Measurements from ENCODE around the gene PLCG1.

Gene PLCG1

DNA sequence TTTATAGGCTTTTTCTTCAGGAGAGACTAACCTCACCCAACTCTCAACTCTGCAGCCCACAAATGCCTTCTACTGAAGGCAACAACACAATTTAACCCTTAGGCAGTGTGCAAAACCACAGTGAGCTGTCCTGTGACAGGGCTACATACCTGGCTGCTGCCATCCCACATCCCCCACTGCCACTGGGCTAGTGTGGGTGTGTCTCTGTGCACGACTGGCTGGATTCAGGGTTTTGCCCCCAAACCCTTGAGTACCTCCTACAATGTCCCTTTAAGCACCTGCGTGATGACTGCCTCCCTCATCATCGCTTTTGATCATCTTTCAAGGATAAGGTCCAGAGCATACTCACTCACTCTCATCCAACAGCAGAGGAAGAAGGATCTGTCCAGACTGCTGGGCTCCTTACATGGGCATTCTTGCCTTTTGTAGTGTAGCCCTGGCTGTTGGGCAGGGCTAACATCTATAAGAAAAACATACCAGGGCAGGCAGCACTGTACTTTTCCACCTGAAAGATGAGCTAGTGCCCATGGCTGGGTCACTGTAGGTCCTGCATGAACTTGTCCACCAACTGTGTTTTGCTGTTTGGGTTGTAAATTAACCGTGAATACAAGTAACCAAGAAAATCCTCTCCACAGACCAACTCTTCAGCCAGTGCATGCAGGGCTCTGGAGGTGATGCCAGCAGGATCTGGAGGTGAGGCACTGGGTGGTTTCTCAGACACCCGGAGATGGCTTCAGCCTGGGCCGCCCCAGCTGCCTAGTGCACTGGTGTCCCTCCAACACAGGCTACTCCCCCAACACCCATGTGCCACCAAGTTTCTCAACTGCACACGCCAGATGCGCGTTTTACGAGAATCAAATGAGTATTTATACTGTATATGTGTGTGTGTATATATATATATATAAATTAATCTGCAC lies 45.2 kb downstream of the PLCG1 start:
- DNase-seq (ENCODE audit: insufficient read length, low spot score): no peak

DNA sequence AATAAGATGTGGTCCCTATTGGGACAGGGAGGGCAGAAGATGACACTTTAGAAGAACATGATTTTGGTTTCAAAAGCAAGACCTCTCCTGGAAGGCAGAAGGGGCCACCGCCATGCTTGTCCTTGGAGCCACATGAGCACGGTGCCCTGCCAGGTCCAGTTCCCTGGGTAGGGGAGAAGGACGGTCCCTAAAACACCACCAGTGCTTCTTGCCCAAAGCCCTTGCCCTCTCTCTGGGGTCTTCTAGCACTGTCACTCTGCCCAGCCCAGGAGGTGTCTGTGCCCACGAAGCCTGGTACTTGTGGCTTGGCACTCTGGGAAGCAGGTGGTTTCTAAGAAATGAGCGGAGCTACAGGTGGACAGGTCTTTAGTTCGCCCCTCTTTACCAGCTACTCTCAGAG lies 46.0 kb downstream of the PLCG1 start:
- DNase-seq (ENCODE audit: insufficient read length, low spot score) (no peak), FAIRE-seq (no peak)
- TF ChIP-seq TAF1 (IDR thresholded peaks at IDR 0.05; ENCODE audit: low read depth, low read length) (no peak), POU2F2 (IDR thresholded peaks at IDR 0.05; ENCODE audit: low read depth, low read length) (no peak), PAX5 (IDR thresholded peaks at IDR 0.05; ENCODE audit: insufficient read depth, low read length, severe bottlenecking) (no peak)

More for the DNA sequence above, 45.2 kb downstream of the PLCG1 start:
- FAIRE-seq: no peak
- no peak for TF ChIP-seq TAF1 (IDR thresholded peaks at IDR 0.05; ENCODE audit: low read depth, low read length)
- no peak for TF ChIP-seq SPI1 (IDR thresholded peaks at IDR 0.05; ENCODE audit: low read depth, low read length)
- no peak for TF ChIP-seq PAX5 (IDR thresholded peaks at IDR 0.05; ENCODE audit: insufficient read depth, low read length, severe bottlenecking)
- no peak for TF ChIP-seq POLR2A (IDR thresholded peaks at IDR 0.05; ENCODE audit: low read depth, low read length)
- TF ChIP-seq POU2F2 (IDR thresholded peaks at IDR 0.05; ENCODE audit: low read depth, low read length): no peak

DNA sequence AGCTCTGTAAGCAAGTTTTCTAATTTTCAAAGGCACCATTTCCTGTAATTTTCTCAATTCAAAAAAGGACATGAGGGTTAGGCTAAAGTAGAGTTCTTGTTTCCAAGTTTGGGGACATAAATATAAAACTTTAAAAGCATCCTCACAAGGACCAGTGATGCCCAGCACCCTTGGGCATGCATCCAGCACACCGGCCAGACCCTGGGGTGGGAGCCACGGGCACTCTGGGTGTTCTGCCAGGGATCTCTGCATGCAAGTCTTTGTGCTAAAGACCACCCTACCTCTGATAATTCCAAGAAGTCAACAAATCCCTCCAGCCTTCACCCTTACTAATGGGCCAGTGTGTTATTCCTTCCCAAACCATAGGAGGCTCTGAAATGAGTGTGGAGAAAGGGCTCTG lies 46.5 kb downstream of the PLCG1 start:
- DNase-seq (ENCODE audit: insufficient read length, low spot score) (no peak), FAIRE-seq (no peak)
- TF ChIP-seq TAF1 (IDR thresholded peaks at IDR 0.05; ENCODE audit: low read depth, low read length) (no peak), POLR2A (IDR thresholded peaks at IDR 0.05; ENCODE audit: low read depth, low read length) (no peak), POLR2AphosphoS5 (IDR thresholded peaks at IDR 0.05; ENCODE audit: low read depth, low read length) (no peak), PAX5 (IDR thresholded peaks at IDR 0.05; ENCODE audit: insufficient read depth, low read length, severe bottlenecking) (no peak), SPI1 (IDR thresholded peaks at IDR 0.05; ENCODE audit: low read depth, low read length) (no peak), POU2F2 (IDR thresholded peaks at IDR 0.05; ENCODE audit: low read depth, low read length) (no peak)

GRCh38 chr20:41185013-41185757 lies 47.8 kb downstream of the PLCG1 start:
- DNase-seq (ENCODE audit: insufficient read length, low spot score) (no peak), FAIRE-seq (no peak)
- TF ChIP-seq POLR2AphosphoS5 (IDR thresholded peaks at IDR 0.05; ENCODE audit: low read depth, low read length) (no peak), POU2F2 (IDR thresholded peaks at IDR 0.05; ENCODE audit: low read depth, low read length) (no peak)

DNA sequence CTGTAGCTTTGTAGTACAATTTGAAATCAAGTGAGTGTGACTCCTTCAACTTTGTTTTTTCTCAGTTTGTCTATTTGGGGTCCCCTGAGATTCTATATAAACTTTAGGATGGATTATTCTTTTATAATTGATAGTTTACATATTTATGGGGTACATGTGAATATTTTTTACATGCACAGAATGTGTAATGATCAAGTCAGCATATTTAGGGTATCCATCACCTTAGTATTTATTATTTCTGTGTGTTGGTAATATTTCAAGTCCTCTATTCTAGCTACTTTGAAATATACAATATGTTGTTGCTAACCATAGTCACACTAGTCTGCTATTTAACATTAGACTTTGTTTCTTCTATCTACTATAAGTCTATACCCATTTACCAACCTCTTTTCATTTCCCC lies 50.3 kb downstream of the PLCG1 start:
- FAIRE-seq: no peak
- TF ChIP-seq PAX5 (IDR thresholded peaks at IDR 0.05; ENCODE audit: insufficient read depth, low read length, severe bottlenecking) (no peak), POLR2A (IDR thresholded peaks at IDR 0.05; ENCODE audit: low read depth, low read length) (no peak), TAF1 (IDR thresholded peaks at IDR 0.05; ENCODE audit: low read depth, low read length) (no peak), POU2F2 (IDR thresholded peaks at IDR 0.05; ENCODE audit: low read depth, low read length) (no peak), SPI1 (IDR thresholded peaks at IDR 0.05; ENCODE audit: low read depth, low read length) (no peak), POLR2AphosphoS5 (IDR thresholded peaks at IDR 0.05; ENCODE audit: low read depth, low read length) (no peak)
- no peak for DNase-seq (ENCODE audit: insufficient read length, low spot score)

DNA sequence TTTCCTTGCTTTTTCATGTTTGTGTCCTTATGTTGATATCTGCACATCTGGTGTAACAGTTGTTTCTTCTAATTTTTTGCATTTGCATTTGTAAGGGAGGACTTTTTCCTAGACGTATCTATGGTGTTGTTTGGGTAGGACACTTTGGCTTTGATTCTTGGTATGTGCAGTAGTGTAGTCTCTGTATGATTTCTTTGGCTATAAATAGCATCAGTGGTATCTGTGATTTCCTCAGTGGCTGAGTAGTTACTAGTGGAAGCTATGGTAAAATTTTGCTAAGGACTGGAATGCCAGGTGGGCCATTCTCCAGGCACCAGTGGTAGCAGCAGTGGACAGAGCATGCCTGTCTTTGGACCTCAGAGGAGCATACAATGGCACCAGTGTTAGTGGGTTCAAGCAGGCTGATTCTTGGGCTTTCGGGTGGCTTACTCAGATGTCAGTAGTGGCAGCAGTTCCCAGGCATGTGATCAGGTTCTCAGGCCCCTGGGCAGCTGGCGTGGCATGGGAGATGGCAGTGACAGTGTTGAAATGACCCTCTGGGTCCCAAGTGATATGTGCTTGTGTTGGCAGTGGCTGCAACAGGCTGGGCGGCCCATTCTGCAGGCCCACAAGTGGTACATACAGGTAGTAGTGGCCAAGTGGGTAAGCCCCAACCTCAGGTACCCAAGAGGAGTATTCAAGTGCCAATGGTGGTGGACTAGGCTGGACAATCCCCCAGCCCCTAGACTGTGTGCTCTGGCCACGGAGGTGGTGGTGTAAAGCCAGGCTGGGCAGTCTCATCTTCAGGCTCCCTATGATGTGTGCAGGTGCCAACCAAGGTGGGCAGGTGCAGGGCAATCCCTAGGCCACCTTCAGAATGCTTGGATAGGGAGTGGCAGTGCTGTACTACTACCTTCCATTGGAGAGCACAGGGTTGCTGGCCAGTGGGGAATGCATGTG lies 54.5 kb downstream of the PLCG1 start:
- DNase-seq (ENCODE audit: insufficient read length, low spot score) (no peak), FAIRE-seq (no peak)
- TF ChIP-seq SPI1 (IDR thresholded peaks at IDR 0.05; ENCODE audit: low read depth, low read length): no peak
- TF ChIP-seq PAX5 (IDR thresholded peaks at IDR 0.05; ENCODE audit: insufficient read depth, low read length, severe bottlenecking): no peak
- no peak for TF ChIP-seq POU2F2 (IDR thresholded peaks at IDR 0.05; ENCODE audit: low read depth, low read length)
- TF ChIP-seq POLR2AphosphoS5 (IDR thresholded peaks at IDR 0.05; ENCODE audit: low read depth, low read length): no peak
- no peak for TF ChIP-seq POLR2A (IDR thresholded peaks at IDR 0.05; ENCODE audit: low read depth, low read length)
- TF ChIP-seq TAF1 (IDR thresholded peaks at IDR 0.05; ENCODE audit: low read depth, low read length): no peak

DNA sequence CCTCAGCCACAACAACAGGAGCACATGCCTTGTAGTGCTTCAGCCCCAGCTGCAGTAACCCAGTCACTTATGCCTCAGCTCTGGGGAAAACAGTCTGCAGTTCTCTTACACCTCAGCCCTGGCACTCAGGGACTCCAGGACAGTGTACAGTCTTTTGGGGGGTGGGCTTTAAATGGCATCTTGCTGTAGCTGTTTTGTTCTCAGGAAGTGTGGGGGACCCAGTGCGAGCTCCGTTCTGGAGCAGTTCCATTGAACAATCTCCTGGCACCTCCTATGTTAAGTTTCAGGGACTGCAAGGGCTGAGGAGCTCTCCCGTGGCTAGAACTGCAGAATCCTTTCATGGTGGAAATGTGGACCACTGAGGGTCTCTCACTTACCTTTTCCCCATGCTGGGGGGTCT lies 55.2 kb downstream of the PLCG1 start:
- TF ChIP-seq POLR2AphosphoS5 (IDR thresholded peaks at IDR 0.05; ENCODE audit: low read depth, low read length) (no peak), POU2F2 (IDR thresholded peaks at IDR 0.05; ENCODE audit: low read depth, low read length) (no peak), TAF1 (IDR thresholded peaks at IDR 0.05; ENCODE audit: low read depth, low read length) (no peak), SPI1 (IDR thresholded peaks at IDR 0.05; ENCODE audit: low read depth, low read length) (no peak), PAX5 (IDR thresholded peaks at IDR 0.05; ENCODE audit: insufficient read depth, low read length, severe bottlenecking) (no peak), POLR2A (IDR thresholded peaks at IDR 0.05; ENCODE audit: low read depth, low read length) (no peak)
- FAIRE-seq (no peak), DNase-seq (ENCODE audit: insufficient read length, low spot score) (no peak)

- no peak for DNase-seq (ENCODE audit: insufficient read length, low spot score)
- FAIRE-seq: peak; percentile 59
- TF ChIP-seq TAF1 (IDR thresholded peaks at IDR 0.05; ENCODE audit: low read depth, low read length): no peak
- no peak for TF ChIP-seq PAX5 (IDR thresholded peaks at IDR 0.05; ENCODE audit: insufficient read depth, low read length, severe bottlenecking)
- TF ChIP-seq POLR2A (IDR thresholded peaks at IDR 0.05; ENCODE audit: low read depth, low read length): no peak
These were observed 59.4 kb downstream of the PLCG1 start for GRCh38 chr20:41196653-41197225.

DNA sequence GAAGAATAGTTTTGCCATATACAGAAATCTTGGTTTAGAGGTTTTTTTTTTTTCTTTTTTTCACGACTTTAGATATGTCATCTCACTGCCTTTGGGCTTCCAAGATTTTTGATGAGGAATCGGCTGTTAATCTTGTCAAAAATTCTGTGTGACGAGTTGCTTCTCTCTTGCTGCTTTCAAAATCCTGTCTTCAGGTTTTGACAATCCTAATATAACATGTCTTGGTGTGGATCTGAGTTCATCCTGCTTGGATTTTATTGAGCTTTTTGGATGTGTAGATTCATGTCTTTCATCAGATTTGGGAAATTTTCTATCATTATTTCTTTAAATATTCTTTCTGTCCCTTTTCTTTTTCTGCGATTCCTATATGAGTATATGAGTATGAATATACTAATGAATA lies 61.1 kb downstream of the PLCG1 start:
- TF ChIP-seq POU2F2 (IDR thresholded peaks at IDR 0.05; ENCODE audit: low read depth, low read length) (no peak), PAX5 (IDR thresholded peaks at IDR 0.05; ENCODE audit: insufficient read depth, low read length, severe bottlenecking) (no peak), TAF1 (IDR thresholded peaks at IDR 0.05; ENCODE audit: low read depth, low read length) (no peak), SPI1 (IDR thresholded peaks at IDR 0.05; ENCODE audit: low read depth, low read length) (no peak), POLR2A (IDR thresholded peaks at IDR 0.05; ENCODE audit: low read depth, low read length) (no peak), POLR2AphosphoS5 (IDR thresholded peaks at IDR 0.05; ENCODE audit: low read depth, low read length) (no peak)
- no peak for FAIRE-seq
- DNase-seq (ENCODE audit: insufficient read length, low spot score): no peak

Measured in GM12891 (cell line).